Measurements from ENCODE around the gene SHISA5. TPM values are rescaled to one million over a fixed set of nuclear protein-coding genes. Genes with fewer than 3 reads are reported as not detected.

SHISA5 gene
- total and polyA plus RNA-seq, 2 experiments from 2014 or later, result 146 to 166 TPM

DNA sequence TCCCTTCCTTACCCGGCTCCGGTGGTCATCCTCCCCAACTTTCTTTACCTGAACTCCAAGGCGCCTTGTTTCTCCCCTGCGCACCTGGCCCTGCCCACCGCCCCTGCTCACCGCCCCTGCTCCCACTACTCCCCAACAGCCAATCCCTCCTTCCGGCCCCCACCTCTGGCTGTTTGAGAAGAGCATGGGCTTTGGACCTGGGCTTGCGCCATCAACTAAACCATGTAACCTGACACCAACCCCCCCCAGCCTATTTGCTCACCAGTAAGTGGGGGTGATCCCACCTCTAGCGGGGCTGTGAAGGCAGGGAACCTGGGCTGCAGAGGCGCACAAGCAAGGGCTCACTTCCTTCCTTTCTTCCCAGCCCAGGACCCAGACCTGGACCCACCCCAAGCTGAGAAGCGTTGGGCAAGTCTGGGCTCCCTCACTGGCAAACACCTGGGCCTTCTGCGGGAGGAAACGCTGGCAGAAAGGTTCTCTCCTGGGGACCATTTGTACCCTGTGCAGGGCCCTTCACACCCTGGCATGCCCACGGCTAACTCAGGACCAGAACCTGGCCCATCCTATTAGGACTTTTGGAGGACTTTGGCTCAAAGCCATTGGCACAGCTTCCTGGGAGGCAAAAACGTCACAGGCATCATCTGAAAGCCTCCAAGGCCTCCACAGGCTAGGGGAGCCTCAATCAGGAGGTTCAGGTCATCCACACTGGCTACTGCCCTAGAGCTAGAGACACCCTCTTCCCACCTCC is 73.8 kb downstream of the SHISA5 start, which contains the start of gene PLXNB1:
PLXNB1 (minus strand) TSS at position 127 of the 748 bp plus-strand sequence. CDS start 5,475 bp downstream, outside the sequence.
- H3K4me3 Mint-ChIP-seq, result peak within 1 kb of the TSS; percentile 88
- Histone ChIP-seq H3K36me3 (ENCODE audit: insufficient read depth) (peaks cover 10% of the 10 kb centered on the region), H3K4me2 (peak within 1 kb of the TSS; percentile 86), H3K9me2 (ENCODE audit: insufficient read depth) (no peaks in the 10 kb centered on the region), H4K20me1 (replicated peaks; ENCODE audit: insufficient read depth) (peaks cover 10% of the 10 kb centered on the region), H2AFZ (no peak within 1 kb of the TSS), H3K4me3 (peak within 1 kb of the TSS; percentile 84), H3K4me1 (ENCODE audit: insufficient read depth) (peaks cover 35% of the 10 kb centered on the region), H3F3A (replicated peaks; ENCODE audit: low read depth) (peaks cover 33% of the 10 kb centered on the region), H3K79me2 (replicated peaks; ENCODE audit: insufficient read depth) (peaks cover 50% of the 10 kb centered on the region), H3K27me3 (ENCODE audit: insufficient read depth) (no peaks in the 10 kb centered on the region), H3K27ac (ENCODE audit: low read depth) (peak within 1 kb of the TSS; percentile 99)
- H3K27ac Mint-ChIP-seq, result peak within 1 kb of the TSS; percentile 97
- DNase-seq (ENCODE audit: low spot score), result peak; percentile 98
- H3K36me3 Mint-ChIP-seq (ENCODE audit: low read depth), result peaks cover 49% of the 10 kb centered on the region
- peaks cover 55% of the 10 kb centered on the region for H3K4me1 Mint-ChIP-seq
- peaks cover 3% of the 10 kb centered on the region; the same call in 1 of the 3 replicates for H3K9me3 Mint-ChIP-seq
- peak; percentile 70 for ATAC-seq
- TF ChIP-seq CREB1 (CRISPR knock-in tag; IDR thresholded peaks at IDR 0.05; ENCODE audit: low read depth) (peak; percentile 24; the same call in 1 of the 2 replicates), ZNF114 (CRISPR knock-in tag; IDR thresholded peaks at IDR 0.05) (no peak), JUNB (IDR thresholded peaks at IDR 0.05; ENCODE audit: unreplicated experiment) (no peak), ZNF331 (CRISPR knock-in tag; IDR thresholded peaks at IDR 0.05; ENCODE audit: low read depth) (no peak), REST (IDR thresholded peaks at IDR 0.05; ENCODE audit: unreplicated experiment) (no peak), ETS1 (IDR thresholded peaks at IDR 0.05) (0 out of 2 replicates have a peak, but pooled peaks have one; percentile 39), EZH2phosphoT487 (IDR thresholded peaks at IDR 0.05; ENCODE audit: unreplicated experiment) (no peak), NANOG (IDR thresholded peaks at IDR 0.05; ENCODE audit: borderline replicate concordance) (no peak; the same call in 1 of the 2 replicates), CTCF (conservative IDR thresholded peaks at IDR 0.05; ENCODE audit: low read depth in 2 of 2) (no peak), POLR2AphosphoS5 (IDR thresholded peaks at IDR 0.05; ENCODE audit: low read depth) (peak; percentile 68), STAT1 (IDR thresholded peaks at IDR 0.05; ENCODE audit: unreplicated experiment) (no peak), EZH2 (IDR thresholded peaks at IDR 0.05; ENCODE audit: low read depth, unreplicated experiment) (no peak)
- TF ChIP-seq, protein P1, sequence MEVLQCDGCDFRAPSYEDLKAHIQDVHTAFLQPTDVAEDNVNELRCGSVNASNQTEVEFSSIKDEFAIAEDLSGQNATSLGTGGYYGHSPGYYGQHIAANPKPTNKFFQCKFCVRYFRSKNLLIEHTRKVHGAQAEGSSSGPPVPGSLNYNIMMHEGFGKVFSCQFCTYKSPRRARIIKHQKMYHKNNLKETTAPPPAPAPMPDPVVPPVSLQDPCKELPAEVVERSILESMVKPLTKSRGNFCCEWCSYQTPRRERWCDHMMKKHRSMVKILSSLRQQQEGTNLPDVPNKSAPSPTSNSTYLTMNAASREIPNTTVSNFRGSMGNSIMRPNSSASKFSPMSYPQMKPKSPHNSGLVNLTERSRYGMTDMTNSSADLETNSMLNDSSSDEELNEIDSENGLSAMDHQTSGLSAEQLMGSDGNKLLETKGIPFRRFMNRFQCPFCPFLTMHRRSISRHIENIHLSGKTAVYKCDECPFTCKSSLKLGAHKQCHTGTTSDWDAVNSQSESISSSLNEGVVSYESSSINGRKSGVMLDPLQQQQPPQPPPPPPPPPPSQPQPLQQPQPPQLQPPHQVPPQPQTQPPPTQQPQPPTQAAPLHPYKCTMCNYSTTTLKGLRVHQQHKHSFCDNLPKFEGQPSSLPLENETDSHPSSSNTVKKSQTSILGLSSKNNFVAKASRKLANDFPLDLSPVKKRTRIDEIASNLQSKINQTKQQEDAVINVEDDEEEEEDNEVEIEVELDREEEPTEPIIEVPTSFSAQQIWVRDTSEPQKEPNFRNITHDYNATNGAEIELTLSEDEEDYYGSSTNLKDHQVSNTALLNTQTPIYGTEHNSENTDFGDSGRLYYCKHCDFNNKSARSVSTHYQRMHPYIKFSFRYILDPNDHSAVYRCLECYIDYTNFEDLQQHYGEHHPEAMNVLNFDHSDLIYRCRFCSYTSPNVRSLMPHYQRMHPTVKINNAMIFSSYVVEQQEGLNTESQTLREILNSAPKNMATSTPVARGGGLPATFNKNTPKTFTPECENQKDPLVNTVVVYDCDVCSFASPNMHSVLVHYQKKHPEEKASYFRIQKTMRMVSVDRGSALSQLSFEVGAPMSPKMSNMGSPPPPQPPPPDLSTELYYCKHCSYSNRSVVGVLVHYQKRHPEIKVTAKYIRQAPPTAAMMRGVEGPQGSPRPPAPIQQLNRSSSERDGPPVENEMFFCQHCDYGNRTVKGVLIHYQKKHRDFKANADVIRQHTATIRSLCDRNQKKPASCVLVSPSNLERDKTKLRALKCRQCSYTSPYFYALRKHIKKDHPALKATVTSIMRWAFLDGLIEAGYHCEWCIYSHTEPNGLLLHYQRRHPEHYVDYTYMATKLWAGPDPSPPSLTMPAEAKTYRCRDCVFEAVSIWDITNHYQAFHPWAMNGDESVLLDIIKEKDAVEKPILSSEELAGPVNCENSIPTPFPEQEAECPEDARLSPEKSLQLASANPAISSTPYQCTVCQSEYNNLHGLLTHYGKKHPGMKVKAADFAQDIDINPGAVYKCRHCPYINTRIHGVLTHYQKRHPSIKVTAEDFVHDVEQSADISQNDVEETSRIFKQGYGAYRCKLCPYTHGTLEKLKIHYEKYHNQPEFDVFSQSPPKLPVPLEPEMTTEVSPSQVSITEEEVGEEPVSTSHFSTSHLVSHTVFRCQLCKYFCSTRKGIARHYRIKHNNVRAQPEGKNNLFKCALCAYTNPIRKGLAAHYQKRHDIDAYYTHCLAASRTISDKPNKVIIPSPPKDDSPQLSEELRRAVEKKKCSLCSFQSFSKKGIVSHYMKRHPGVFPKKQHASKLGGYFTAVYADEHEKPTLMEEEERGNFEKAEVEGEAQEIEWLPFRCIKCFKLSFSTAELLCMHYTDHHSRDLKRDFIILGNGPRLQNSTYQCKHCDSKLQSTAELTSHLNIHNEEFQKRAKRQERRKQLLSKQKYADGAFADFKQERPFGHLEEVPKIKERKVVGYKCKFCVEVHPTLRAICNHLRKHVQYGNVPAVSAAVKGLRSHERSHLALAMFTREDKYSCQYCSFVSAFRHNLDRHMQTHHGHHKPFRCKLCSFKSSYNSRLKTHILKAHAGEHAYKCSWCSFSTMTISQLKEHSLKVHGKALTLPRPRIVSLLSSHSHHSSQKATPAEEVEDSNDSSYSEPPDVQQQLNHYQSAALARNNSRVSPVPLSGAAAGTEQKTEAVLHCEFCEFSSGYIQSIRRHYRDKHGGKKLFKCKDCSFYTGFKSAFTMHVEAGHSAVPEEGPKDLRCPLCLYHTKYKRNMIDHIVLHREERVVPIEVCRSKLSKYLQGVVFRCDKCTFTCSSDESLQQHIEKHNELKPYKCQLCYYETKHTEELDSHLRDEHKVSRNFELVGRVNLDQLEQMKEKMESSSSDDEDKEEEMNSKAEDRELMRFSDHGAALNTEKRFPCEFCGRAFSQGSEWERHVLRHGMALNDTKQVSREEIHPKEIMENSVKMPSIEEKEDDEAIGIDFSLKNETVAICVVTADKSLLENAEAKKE (CRISPR knock-in tag; IDR thresholded peaks at IDR 0.05), result no peak
- H3K27me3 Mint-ChIP-seq (ENCODE audit: insufficient read depth, low read depth, poor library complexity), result peaks cover 13% of the 10 kb centered on the region

Measured in GM23338 (cell line).